WTC11 (cell line): ENCODE measurements around the gene RPL38. TPM values are rescaled to one million over a fixed set of nuclear protein-coding genes. Genes with fewer than 3 reads are reported as not detected.

Experiments
- ATAC-seq: fragments of 200-7000 bp; cut with Tn5 transposase; 2 replicates; pipeline ENCODE4 v1.10.0; 2021; ENCODE audit warnings: mild to moderate bottlenecking, moderate library complexity
- CTCF ChIA-PET: fragments of 300-600 bp; sonication (Branson Sonifier 250); formaldehyde crosslinking; loops from one replicate; lab custom pipeline; 2021; ENCODE audit warnings: antibody characterized with exemption; lab: Charles Lee
- POLR2A ChIA-PET: fragments of 350-600 bp; sonication (Branson Sonifier 250); formaldehyde crosslinking; loops from one replicate; lab custom pipeline; 2021; ENCODE audit warnings: antibody characterized with exemption; lab: Charles Lee
- DNase-seq: peaks from one replicate; pipeline ENCODE4 v3.0.0; 2021; ENCODE audit warnings: low spot score
- H3K27ac Mint-ChIP-seq: 2 replicates; pipeline ENCODE4 v1.8.0; 2021; ENCODE audit warnings: mixed read lengths
- H3K27me3 Mint-ChIP-seq: 2 replicates; pipeline ENCODE4 v1.8.0; 2021; ENCODE audit warnings: low read depth, mild to moderate bottlenecking, moderate library complexity, mixed read lengths
- H3K36me3 Mint-ChIP-seq: 2 replicates; pipeline ENCODE4 v1.8.0; 2021; ENCODE audit warnings: mixed read lengths
- H3K4me1 Mint-ChIP-seq: 2 replicates; pipeline ENCODE4 v1.8.0; 2022; ENCODE audit warnings: mixed read lengths
- H3K4me3 Mint-ChIP-seq: 2 replicates; pipeline ENCODE4 v1.8.0; 2021; ENCODE audit warnings: mild to moderate bottlenecking, moderate library complexity, mixed read lengths
- H3K9me3 Mint-ChIP-seq: 2 replicates; pipeline ENCODE4 v1.8.0; 2021; ENCODE audit warnings: mixed read lengths
- ELF4 ChIP-seq: sonication (generic); formaldehyde crosslinking; IDR thresholded peaks from 2 replicates; pipeline ENCODE4 v1.8.1; 2022; ENCODE audit warnings: low read depth, mild to moderate bottlenecking, moderate library complexity, missing genetic modification reagents
- ESRRA ChIP-seq: sonication (generic); formaldehyde crosslinking; IDR thresholded peaks from 2 replicates; pipeline ENCODE4 v1.8.1; 2022; ENCODE audit warnings: mild to moderate bottlenecking, missing genetic modification reagents, borderline replicate concordance
- KAT7 ChIP-seq: sonication (generic); formaldehyde crosslinking; IDR thresholded peaks from 2 replicates; pipeline ENCODE4 v1.8.1; 2023; ENCODE audit warnings: missing genetic modification reagents, mild to moderate bottlenecking, borderline replicate concordance
- MXD4 ChIP-seq: fragments of 250-450 bp; sonication (Bioruptor Pico); IDR thresholded peaks from 2 replicates; pipeline ENCODE4 v1.8.0; 2021; ENCODE audit warnings: mild to moderate bottlenecking, moderate library complexity, borderline replicate concordance
- MYBL2 ChIP-seq: sonication (generic); formaldehyde crosslinking; IDR thresholded peaks from 2 replicates; pipeline ENCODE4 v1.8.1; 2023; ENCODE audit warnings: mild to moderate bottlenecking, moderate library complexity, missing genetic modification reagents
- NFATC4 ChIP-seq: fragments of 250-450 bp; sonication (Bioruptor Pico); IDR thresholded peaks from 2 replicates; pipeline ENCODE4 v1.9.0; 2021; ENCODE audit warnings: mild to moderate bottlenecking
- NFYB ChIP-seq: sonication (generic); formaldehyde crosslinking; conservative IDR thresholded peaks from 2 replicates; pipeline ENCODE4 v1.8.0; 2022; ENCODE audit warnings: low read depth, missing genetic modification reagents
- NR2C2 ChIP-seq: sonication (generic); formaldehyde crosslinking; IDR thresholded peaks from 2 replicates; pipeline ENCODE4 v1.8.0; 2022; ENCODE audit warnings: mild to moderate bottlenecking, missing genetic modification reagents
- PREB ChIP-seq: sonication (generic); formaldehyde crosslinking; IDR thresholded peaks from 2 replicates; pipeline ENCODE4 v1.8.1; 2022; ENCODE audit warnings: mild to moderate bottlenecking, missing genetic modification reagents, moderate library complexity, borderline replicate concordance
- PRRX2 ChIP-seq: fragments of 250-450 bp; sonication (Bioruptor Pico); IDR thresholded peaks from 2 replicates; pipeline ENCODE4 v1.8.0; 2021; ENCODE audit warnings: mild to moderate bottlenecking
- SOX15 ChIP-seq: fragments of 250-450 bp; sonication (Bioruptor Pico); IDR thresholded peaks from 2 replicates; pipeline ENCODE4 v1.9.0; 2021; ENCODE audit warnings: mild to moderate bottlenecking
- SP1 ChIP-seq: sonication (generic); formaldehyde crosslinking; conservative IDR thresholded peaks from 2 replicates; pipeline ENCODE4 v1.8.1; 2022; ENCODE audit warnings: missing genetic modification reagents
- TCF7 ChIP-seq: sonication (generic); formaldehyde crosslinking; IDR thresholded peaks from 2 replicates; pipeline ENCODE4 v1.8.0; 2022; ENCODE audit warnings: mild to moderate bottlenecking, low read depth, missing genetic modification reagents, moderate library complexity
- TEAD1 ChIP-seq: sonication (generic); formaldehyde crosslinking; IDR thresholded peaks from 2 replicates; pipeline ENCODE4 v1.8.0; 2022; ENCODE audit warnings: mild to moderate bottlenecking, missing genetic modification reagents
- ZBTB43 ChIP-seq: sonication (generic); formaldehyde crosslinking; IDR thresholded peaks from 2 replicates; pipeline ENCODE4 v1.8.1; 2023; ENCODE audit warnings: mild to moderate bottlenecking, missing genetic modification reagents
- ZNF121 ChIP-seq: sonication (generic); formaldehyde crosslinking; IDR thresholded peaks from 2 replicates; pipeline ENCODE4 v1.8.0; 2023; ENCODE audit warnings: missing genetic modification reagents
- ZNF138 ChIP-seq: sonication (generic); formaldehyde crosslinking; conservative IDR thresholded peaks from 2 replicates; pipeline ENCODE4 v1.8.1; 2022; ENCODE audit warnings: mild to moderate bottlenecking, moderate library complexity, missing genetic modification reagents
- ZNF232 ChIP-seq: sonication (generic); formaldehyde crosslinking; IDR thresholded peaks from 2 replicates; pipeline ENCODE4 v1.8.0; 2022; ENCODE audit warnings: mild to moderate bottlenecking, missing genetic modification reagents
- ZNF263 ChIP-seq: sonication (generic); formaldehyde crosslinking; IDR thresholded peaks from 2 replicates; pipeline ENCODE4 v1.8.1; 2022; ENCODE audit warnings: low read depth, mild to moderate bottlenecking, moderate library complexity, missing genetic modification reagents
- ZNF317 ChIP-seq: sonication (generic); formaldehyde crosslinking; IDR thresholded peaks from 2 replicates; pipeline ENCODE4 v1.8.1; 2023; ENCODE audit warnings: low read depth, mild to moderate bottlenecking, moderate library complexity, missing genetic modification reagents, borderline replicate concordance
- ZNF396 ChIP-seq: fragments of 250-450 bp; sonication (Bioruptor Pico); IDR thresholded peaks from 2 replicates; pipeline ENCODE4 v1.8.0; 2021; ENCODE audit warnings: mild to moderate bottlenecking, moderate library complexity, borderline replicate concordance
- ZNF512 ChIP-seq: sonication (generic); formaldehyde crosslinking; IDR thresholded peaks from 2 replicates; pipeline ENCODE4 v1.8.1; 2022; ENCODE audit warnings: missing genetic modification reagents, borderline replicate concordance
- ZSCAN18 ChIP-seq: fragments of 250-450 bp; sonication (Bioruptor Pico); IDR thresholded peaks from 2 replicates; pipeline ENCODE4 v2.1.2; 2022; ENCODE audit warnings: mild to moderate bottlenecking, moderate library complexity
- total RNA-seq: library from RNA; stranded (reverse); gene quantifications from 3 replicates; pipeline ENCODE4 v1.2.3, GENCODE V29; 2021
- TF ChIP-seq, protein P1 (sequence below): sonication (generic); formaldehyde crosslinking; IDR thresholded peaks from 2 replicates; pipeline ENCODE4 v1.8.1; 2023; ENCODE audit warnings: mild to moderate bottlenecking, moderate library complexity, missing genetic modification reagents
- TF ChIP-seq, protein P2 (sequence below): sonication (generic); formaldehyde crosslinking; IDR thresholded peaks from 2 replicates; pipeline ENCODE4 v1.8.0; 2022; ENCODE audit warnings: mild to moderate bottlenecking, missing genetic modification reagents
- TF ChIP-seq, protein P3 (sequence below): sonication (generic); formaldehyde crosslinking; IDR thresholded peaks from 2 replicates; pipeline ENCODE4 v1.8.0; 2022; ENCODE audit warnings: mild to moderate bottlenecking, missing genetic modification reagents
- TF ChIP-seq, protein P4 (sequence below): sonication (generic); formaldehyde crosslinking; IDR thresholded peaks from 2 replicates; pipeline ENCODE4 v1.8.1; 2022; ENCODE audit warnings: mild to moderate bottlenecking, moderate library complexity, missing genetic modification reagents

RPL38 gene
- total RNA-seq, 1 experiment from 2014 or later: 1,170 TPM

DNA sequence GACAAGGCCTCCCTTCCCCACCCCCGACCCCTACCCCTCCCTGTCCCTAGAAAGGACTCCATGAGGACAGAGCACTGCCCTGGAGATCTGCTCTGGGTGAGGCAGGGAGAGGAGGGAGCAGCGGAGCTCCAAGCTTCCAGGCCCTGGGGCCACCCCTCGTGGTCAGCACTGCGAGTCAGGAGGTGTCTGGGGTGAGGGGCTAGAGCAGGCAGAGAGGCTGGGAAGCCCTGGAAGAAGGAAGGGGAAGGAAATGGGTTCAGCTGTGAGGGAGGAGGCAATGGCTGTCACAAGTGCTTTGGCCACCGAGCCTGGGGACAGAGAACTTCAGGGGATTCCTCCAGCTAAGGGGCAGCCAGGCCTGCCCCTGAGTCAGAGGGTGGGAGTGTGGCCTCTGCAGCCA is 42.4 kb downstream of the RPL38 start:
- no peak overlapping the region for H3K4me3 Mint-ChIP-seq
- no peak overlapping the region for H3K27ac Mint-ChIP-seq
- H3K27me3 Mint-ChIP-seq: peaks cover 7% of the 10 kb centered on the region
- ChIA-PET CTCF (interaction anchor here (0.7 to 3.3 kb wide), 18 partner anchors 8 to 617 kb away, joined by 3 to 24 read pairs (median 6); partner anchors contain the start of gene TTYH2), POLR2A (interaction anchor here (0.9 to 1.7 kb wide), 2 partner anchors 12 to 33 kb away, joined by 5 to 6 read pairs; partner anchors contain the start of gene TTYH2)
- peaks cover 14% of the 10 kb centered on the region for H3K4me1 Mint-ChIP-seq
- ATAC-seq: peak; percentile 17
- no peak for DNase-seq
- peaks cover 8% of the 10 kb centered on the region for H3K36me3 Mint-ChIP-seq
- no peak for TF ChIP-seq MXD4 (CRISPR knock-in tag)
- no peak for TF ChIP-seq PRRX2 (CRISPR knock-in tag)
- TF ChIP-seq NFYB (CRISPR knock-in tag): no peak
- no peak for TF ChIP-seq ZNF232
- TF ChIP-seq ZBTB43 (CRISPR knock-in tag): no peak
- TF ChIP-seq TEAD1 (CRISPR knock-in tag): no peak
- TF ChIP-seq NR2C2: no peak
- TF ChIP-seq, protein P1, sequence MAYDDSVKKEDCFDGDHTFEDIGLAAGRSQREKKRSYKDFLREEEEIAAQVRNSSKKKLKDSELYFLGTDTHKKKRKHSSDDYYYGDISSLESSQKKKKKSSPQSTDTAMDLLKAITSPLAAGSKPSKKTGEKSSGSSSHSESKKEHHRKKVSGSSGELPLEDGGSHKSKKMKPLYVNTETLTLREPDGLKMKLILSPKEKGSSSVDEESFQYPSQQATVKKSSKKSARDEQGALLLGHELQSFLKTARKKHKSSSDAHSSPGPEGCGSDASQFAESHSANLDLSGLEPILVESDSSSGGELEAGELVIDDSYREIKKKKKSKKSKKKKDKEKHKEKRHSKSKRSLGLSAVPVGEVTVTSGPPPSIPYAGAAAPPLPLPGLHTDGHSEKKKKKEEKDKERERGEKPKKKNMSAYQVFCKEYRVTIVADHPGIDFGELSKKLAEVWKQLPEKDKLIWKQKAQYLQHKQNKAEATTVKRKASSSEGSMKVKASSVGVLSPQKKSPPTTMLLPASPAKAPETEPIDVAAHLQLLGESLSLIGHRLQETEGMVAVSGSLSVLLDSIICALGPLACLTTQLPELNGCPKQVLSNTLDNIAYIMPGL: no peak
- TF ChIP-seq, protein P2, sequence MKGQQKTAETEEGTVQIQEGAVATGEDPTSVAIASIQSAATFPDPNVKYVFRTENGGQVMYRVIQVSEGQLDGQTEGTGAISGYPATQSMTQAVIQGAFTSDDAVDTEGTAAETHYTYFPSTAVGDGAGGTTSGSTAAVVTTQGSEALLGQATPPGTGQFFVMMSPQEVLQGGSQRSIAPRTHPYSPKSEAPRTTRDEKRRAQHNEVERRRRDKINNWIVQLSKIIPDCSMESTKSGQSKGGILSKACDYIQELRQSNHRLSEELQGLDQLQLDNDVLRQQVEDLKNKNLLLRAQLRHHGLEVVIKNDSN (CRISPR knock-in tag): no peak
- TF ChIP-seq ELF4 (CRISPR knock-in tag): no peak
- no peak for TF ChIP-seq ZNF121
- no peak for TF ChIP-seq TCF7 (CRISPR knock-in tag)
- TF ChIP-seq ZNF317 (CRISPR knock-in tag): no peak
- no peak for TF ChIP-seq ZNF396 (CRISPR knock-in tag)
- no peak for TF ChIP-seq ESRRA (CRISPR knock-in tag)
- TF ChIP-seq NFATC4 (CRISPR knock-in tag): no peak
- TF ChIP-seq ZNF512 (CRISPR knock-in tag): no peak
- H3K9me3 Mint-ChIP-seq: peaks cover 8% of the 10 kb centered on the region

- Mint-ChIP-seq H3K27ac (no peak overlapping the region), H3K36me3 (peaks cover 8% of the 10 kb centered on the region), H3K9me3 (peaks cover 8% of the 10 kb centered on the region), H3K27me3 (peaks cover 7% of the 10 kb centered on the region), H3K4me3 (no peak overlapping the region), H3K4me1 (peaks cover 14% of the 10 kb centered on the region)
- no peak for DNase-seq
- POLR2A ChIA-PET: no interaction called here
- ATAC-seq: no peak
- CTCF ChIA-PET: interaction anchor here (0.8 to 2.1 kb wide), 6 partner anchors 10 to 118 kb away, joined by 4 to 9 read pairs (median 6); partner anchors contain the start of gene TTYH2
- TF ChIP-seq SOX15 (CRISPR knock-in tag) (no peak), PREB (CRISPR knock-in tag) (no peak), ZSCAN18 (CRISPR knock-in tag) (no peak), NFATC4 (CRISPR knock-in tag) (no peak), KAT7 (no peak), MYBL2 (no peak), ZNF138 (CRISPR knock-in tag) (no peak), ESRRA (CRISPR knock-in tag) (no peak), SP1 (no peak), ZNF263 (CRISPR knock-in tag) (no peak)
- TF ChIP-seq, protein P3, sequence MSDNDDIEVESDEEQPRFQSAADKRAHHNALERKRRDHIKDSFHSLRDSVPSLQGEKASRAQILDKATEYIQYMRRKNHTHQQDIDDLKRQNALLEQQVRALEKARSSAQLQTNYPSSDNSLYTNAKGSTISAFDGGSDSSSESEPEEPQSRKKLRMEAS (CRISPR knock-in tag): no peak
- TF ChIP-seq, protein P4, sequence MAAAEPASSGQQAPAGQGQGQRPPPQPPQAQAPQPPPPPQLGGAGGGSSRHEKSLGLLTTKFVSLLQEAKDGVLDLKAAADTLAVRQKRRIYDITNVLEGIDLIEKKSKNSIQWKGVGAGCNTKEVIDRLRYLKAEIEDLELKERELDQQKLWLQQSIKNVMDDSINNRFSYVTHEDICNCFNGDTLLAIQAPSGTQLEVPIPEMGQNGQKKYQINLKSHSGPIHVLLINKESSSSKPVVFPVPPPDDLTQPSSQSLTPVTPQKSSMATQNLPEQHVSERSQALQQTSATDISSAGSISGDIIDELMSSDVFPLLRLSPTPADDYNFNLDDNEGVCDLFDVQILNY: no peak
These were observed 46.3 kb downstream of the RPL38 start for GRCh38 chr17:74249590-74250270.
